Kidney epithelial cell (primary cell): ENCODE measurements around the gene TSEN54. TPM values are rescaled to one million over a fixed set of nuclear protein-coding genes. Genes with fewer than 3 reads are reported as not detected.

ENCODE experiments used
- DNase-seq: peaks from one replicate; pipeline ENCODE4 v3.0.0-alpha.2; 2010; ENCODE audit warnings: low read depth
- H3K27me3 ChIP-seq: 2 replicates; pipeline ENCODE4 v1.6.0; 2011; ENCODE audit warnings: low read length; ENCODE audit not compliant: control insufficient read depth, insufficient read depth
- H3K36me3 ChIP-seq: 2 replicates; pipeline ENCODE4 v1.5.1; 2011; ENCODE audit warnings: low read length; ENCODE audit not compliant: control insufficient read depth, insufficient read depth
- H3K4me3 ChIP-seq: 2 replicates; pipeline ENCODE4 v1.5.1; 2011; ENCODE audit warnings: low read depth, mild to moderate bottlenecking, control low read depth, low read length
- total RNA-seq: library from RNA; depleted of rRNA; stranded (reverse); fragments of >200 nt; gene quantifications from 2 replicates; pipeline ENCODE4 v1.2.3, GENCODE V29; 2015
- TF ChIP-seq, protein P1 (sequence below): IDR thresholded peaks from 2 replicates; pipeline ENCODE4 v1.5.1; 2011; ENCODE audit warnings: mild to moderate bottlenecking, moderate library complexity, low read length, control low read depth, inconsistent platforms; ENCODE audit not compliant: insufficient read depth, poor library complexity, severe bottlenecking

TSEN54 gene
- total RNA-seq, 1 donor from 2014 or later = 23.5 TPM

DNA sequence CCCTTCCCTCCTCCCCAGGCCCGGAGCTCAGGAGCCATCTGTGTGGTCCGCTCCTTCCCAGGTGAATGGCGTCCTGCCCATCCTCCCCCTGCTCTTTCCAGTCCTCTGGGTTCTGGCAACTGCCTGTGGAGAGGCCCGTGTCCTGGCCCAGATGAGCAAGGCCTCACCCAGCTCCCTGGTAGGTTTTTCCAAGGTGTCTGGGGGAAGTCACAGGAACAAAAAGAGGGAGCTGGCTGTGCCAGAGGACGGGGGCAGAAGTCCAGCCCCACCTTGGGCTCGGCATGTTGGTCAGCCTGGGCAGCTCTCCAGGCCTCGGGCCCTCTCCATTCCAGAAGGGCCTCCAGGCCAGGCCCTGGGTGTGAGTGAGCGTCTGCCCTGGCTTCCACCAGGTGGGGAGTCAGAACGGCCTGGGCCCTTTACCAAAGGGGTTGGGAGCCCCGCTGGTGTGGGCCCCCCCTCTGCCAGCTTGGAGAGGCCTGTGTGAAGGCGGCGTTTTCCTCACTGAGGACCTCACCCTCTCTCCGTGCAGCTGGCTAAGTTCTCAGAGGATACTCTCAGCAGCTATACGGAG lies 26.1 kb upstream of the TSEN54 start:
- no peak for DNase-seq
- no peaks in the 10 kb centered on the region for H3K36me3 ChIP-seq
- TF ChIP-seq, protein P1, sequence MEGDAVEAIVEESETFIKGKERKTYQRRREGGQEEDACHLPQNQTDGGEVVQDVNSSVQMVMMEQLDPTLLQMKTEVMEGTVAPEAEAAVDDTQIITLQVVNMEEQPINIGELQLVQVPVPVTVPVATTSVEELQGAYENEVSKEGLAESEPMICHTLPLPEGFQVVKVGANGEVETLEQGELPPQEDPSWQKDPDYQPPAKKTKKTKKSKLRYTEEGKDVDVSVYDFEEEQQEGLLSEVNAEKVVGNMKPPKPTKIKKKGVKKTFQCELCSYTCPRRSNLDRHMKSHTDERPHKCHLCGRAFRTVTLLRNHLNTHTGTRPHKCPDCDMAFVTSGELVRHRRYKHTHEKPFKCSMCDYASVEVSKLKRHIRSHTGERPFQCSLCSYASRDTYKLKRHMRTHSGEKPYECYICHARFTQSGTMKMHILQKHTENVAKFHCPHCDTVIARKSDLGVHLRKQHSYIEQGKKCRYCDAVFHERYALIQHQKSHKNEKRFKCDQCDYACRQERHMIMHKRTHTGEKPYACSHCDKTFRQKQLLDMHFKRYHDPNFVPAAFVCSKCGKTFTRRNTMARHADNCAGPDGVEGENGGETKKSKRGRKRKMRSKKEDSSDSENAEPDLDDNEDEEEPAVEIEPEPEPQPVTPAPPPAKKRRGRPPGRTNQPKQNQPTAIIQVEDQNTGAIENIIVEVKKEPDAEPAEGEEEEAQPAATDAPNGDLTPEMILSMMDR = no peak

DNA sequence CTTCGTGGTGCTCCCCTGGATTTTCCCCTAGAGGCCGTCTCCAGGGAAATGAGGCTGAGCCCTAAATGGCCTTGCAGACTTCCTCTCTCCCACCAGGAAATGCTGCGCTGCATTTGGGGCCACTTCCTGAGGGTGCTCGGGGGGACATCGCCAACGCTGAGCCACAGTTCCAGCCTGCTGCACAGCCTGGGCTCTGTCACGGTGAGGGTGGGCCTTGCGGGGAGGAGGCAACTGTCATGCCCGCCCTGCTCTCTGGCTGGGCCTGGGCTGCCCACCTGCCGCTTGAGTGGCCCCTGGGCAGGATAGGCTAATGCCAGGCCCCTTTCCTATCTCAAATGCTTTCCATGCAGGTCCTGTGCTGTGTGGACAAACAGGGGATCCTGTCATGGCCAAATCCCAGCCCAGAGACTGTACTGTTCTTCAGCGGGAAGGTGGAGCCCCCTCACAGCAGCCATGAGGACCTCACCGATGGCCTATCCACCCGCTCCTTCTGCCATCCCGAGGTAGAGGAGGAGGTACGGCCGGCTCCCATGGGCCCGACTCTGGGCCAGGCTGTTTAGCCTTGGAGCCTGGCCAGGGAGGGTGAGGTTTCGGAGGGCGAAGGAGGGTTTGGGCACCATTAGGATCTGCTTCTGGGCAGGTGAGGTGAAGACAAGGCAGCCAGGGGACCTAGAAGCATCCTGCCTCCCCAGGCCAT lies 25.2 kb upstream of the TSEN54 start:
- TF ChIP-seq, protein P1 = no peak
- DNase-seq = no peak
- Histone ChIP-seq H3K36me3 (no peaks in the 10 kb centered on the region), H3K4me3 (no peak overlapping the region), H3K27me3 (no peaks in the 10 kb centered on the region)

More for the DNA sequence above, 26.1 kb upstream of the TSEN54 start:
- Histone ChIP-seq H3K27me3 (no peaks in the 10 kb centered on the region), H3K4me3 (no peak overlapping the region)

DNA sequence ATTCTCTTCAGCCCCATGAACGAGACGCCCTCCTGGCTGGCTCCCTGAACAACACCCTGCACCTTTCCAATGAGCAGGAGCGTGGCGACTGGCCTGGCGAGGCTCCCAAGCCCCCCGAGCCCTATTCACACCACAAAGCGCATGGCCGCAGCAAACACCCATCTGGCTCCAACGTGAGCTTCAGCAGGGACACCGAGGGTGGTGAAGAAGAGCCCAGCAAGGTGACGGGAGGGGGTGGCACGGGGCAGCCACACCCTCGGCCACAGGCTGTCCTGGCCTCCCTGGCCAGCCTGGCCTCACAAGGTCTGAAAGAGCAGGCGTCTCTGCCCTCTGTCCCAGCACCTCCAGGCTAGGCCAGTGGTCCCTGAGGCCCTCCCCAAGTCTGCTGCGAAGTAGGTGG lies 24.6 kb upstream of the TSEN54 start:
- no peaks in the 10 kb centered on the region for H3K27me3 ChIP-seq
- no peaks in the 10 kb centered on the region for H3K36me3 ChIP-seq
- no peak for DNase-seq
- TF ChIP-seq, protein P1 = no peak
- no peak overlapping the region for H3K4me3 ChIP-seq

DNA sequence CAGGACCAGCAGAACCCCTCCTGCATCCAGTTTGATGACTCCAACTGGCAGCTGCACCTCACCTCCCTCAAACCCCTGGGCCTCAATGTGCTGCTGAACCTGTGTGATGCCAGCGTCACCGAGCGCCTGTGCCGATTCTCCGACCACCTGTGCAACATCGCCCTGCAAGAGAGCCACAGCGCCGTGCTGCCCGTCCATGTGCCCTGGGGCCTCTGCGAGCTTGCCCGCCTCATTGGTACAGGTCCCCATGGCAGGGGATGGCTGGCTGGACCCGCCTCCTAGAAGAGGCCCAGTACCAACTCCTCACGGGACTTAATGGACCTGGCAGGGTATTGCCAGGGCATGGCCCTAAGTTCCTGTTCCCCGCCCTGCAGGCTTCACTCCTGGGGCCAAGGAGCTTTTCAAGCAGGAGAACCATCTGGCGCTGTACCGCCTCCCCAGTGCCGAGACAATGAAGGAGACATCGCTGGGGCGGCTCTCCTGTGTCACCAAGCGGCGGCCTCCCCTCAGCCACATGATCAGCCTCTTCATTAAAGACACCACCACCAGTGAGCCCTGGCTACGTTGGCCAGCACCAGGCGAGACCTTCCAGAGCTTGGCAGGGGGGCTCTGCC lies 23.7 kb upstream of the TSEN54 start:
- TF ChIP-seq, protein P1 = no peak

DNA sequence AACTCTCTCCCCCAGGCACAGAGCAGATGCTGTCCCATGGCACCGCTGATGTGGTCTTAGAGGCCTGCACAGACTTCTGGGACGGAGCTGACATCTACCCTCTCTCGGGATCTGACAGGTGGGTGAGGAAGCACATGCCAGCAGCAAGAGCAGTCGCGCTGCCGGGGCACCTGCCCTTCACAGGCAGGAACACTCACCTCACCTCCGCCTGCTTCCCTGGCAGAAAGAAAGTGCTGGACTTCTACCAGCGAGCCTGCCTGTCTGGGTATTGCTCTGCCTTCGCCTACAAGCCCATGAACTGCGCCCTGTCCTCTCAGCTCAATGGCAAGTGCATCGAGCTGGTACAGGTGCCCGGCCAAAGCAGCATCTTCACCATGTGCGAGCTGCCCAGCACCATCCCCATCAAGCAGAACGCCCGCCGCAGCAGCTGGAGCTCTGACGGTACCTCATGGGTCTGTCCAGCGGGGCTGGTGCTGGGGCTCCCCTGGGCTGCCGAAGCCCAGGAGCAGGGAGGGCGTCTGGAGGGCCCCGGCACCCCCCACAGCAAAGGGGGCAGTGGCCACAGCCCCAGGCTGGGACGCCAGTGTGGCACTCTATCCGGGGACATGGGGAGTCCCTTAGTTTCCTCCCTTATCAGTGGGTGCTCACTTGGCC lies 22.7 kb upstream of the TSEN54 start:
- peaks cover 1% of the 10 kb centered on the region for H3K36me3 ChIP-seq
- TF ChIP-seq, protein P1 = no peak
- no peaks in the 10 kb centered on the region for H3K27me3 ChIP-seq
- DNase-seq = no peak
- no peak overlapping the region for H3K4me3 ChIP-seq

More for the DNA sequence above, 23.7 kb upstream of the TSEN54 start:
- Histone ChIP-seq H3K36me3 (no peaks in the 10 kb centered on the region), H3K4me3 (no peak overlapping the region), H3K27me3 (no peaks in the 10 kb centered on the region)
- no peak for DNase-seq
